ENCODE measurements around the gene FES.
"Not testable (repeated sequence)": the region's sequence is repeated elsewhere in the genome, so short reads cannot be mapped to it uniquely, and the experiment has no call there.

DNA sequence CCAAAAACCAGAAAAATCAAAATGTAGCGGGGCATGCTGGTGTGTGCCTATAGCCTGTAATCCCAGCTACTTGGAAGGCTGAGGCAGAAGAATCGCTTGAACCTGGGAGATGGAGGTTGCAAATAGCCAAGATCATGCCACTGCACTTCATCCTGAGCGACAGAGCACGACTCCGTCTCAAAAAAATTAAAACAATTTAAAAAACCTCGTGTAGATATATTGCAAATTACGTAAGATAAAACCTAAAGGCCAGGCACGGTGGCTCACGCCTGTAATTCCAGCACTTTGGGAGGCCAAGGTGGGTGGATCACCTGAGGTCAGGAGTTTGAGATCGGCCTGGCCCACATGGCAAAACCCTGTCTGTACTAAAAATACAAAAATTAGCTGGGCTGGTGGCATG, 42.5 kb downstream of the FES start:
- TF ChIP-seq, protein P1, sequence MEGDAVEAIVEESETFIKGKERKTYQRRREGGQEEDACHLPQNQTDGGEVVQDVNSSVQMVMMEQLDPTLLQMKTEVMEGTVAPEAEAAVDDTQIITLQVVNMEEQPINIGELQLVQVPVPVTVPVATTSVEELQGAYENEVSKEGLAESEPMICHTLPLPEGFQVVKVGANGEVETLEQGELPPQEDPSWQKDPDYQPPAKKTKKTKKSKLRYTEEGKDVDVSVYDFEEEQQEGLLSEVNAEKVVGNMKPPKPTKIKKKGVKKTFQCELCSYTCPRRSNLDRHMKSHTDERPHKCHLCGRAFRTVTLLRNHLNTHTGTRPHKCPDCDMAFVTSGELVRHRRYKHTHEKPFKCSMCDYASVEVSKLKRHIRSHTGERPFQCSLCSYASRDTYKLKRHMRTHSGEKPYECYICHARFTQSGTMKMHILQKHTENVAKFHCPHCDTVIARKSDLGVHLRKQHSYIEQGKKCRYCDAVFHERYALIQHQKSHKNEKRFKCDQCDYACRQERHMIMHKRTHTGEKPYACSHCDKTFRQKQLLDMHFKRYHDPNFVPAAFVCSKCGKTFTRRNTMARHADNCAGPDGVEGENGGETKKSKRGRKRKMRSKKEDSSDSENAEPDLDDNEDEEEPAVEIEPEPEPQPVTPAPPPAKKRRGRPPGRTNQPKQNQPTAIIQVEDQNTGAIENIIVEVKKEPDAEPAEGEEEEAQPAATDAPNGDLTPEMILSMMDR (IDR thresholded peaks at IDR 0.05) = not testable (repeated sequence)
- not testable (repeated sequence) for TF ChIP-seq POLR2A, EP300 (IDR thresholded peaks at IDR 0.05)
